Measurements from ENCODE around the gene SNRNP200.
"Not testable (repeated sequence)": the region's sequence is repeated elsewhere in the genome, so short reads cannot be mapped to it uniquely, and the experiment has no call there.

The SNRNP200 gene

GRCh38 chr2:96325041-96325883 lies 19.9 kb upstream of the SNRNP200 start, which contains the start of gene ITPRIPL1:
Gene ITPRIPL1 (plus strand): TSS chr2:96325317. CDS start chr2:96325840, 523 bp downstream.
- no peak for DNase-seq (ENCODE audit: low read depth, low spot score)

- no peak for DNase-seq (ENCODE audit: low read depth, low spot score)
These were observed 19.3 kb upstream of the SNRNP200 start for GRCh38 chr2:96324721-96325040.

- no peak for DNase-seq (ENCODE audit: low read depth, low spot score)
These were observed 18.5 kb upstream of the SNRNP200 start for GRCh38 chr2:96323849-96324248.

GRCh38 chr2:96320728-96321622 lies 15.6 kb upstream of the SNRNP200 start:
- DNase-seq (ENCODE audit: low read depth, low spot score): no peak

GRCh38 chr2:96320326-96320725 lies 15.0 kb upstream of the SNRNP200 start:
- DNase-seq (ENCODE audit: low read depth, low spot score): no peak

- DNase-seq (ENCODE audit: low read depth, low spot score): no peak
These were observed 14.1 kb upstream of the SNRNP200 start for GRCh38 chr2:96319396-96319795.

GRCh38 chr2:96318723-96319122 lies 13.4 kb upstream of the SNRNP200 start:
- DNase-seq (ENCODE audit: low read depth, low spot score): no peak

- DNase-seq (ENCODE audit: low read depth, low spot score): no peak
These were observed 12.2 kb upstream of the SNRNP200 start for GRCh38 chr2:96317584-96317997.

GRCh38 chr2:96316999-96317398 lies 11.7 kb upstream of the SNRNP200 start:
- no peak for DNase-seq (ENCODE audit: low read depth, low spot score)

- DNase-seq (ENCODE audit: low read depth, low spot score): no peak
These were observed 10.2 kb upstream of the SNRNP200 start for GRCh38 chr2:96315400-96316071.

- no peak for DNase-seq (ENCODE audit: low read depth, low spot score)
These were observed 9.7 kb upstream of the SNRNP200 start for GRCh38 chr2:96315005-96315399.

- no peak for DNase-seq (ENCODE audit: low read depth, low spot score)
These were observed 2.9 kb upstream of the SNRNP200 start for GRCh38 chr2:96308248-96308647.

GRCh38 chr2:96306370-96306769 lies 1.0 kb upstream of the SNRNP200 start:
- DNase-seq (ENCODE audit: low read depth, low spot score): no peak

- no peak for DNase-seq (ENCODE audit: low read depth, low spot score)
These were observed 598 bp upstream of the SNRNP200 start for GRCh38 chr2:96305979-96306308.

GRCh38 chr2:96304606-96305005 lies 740 bp downstream of the SNRNP200 start:
- no peak for DNase-seq (ENCODE audit: low read depth, low spot score)

GRCh38 chr2:96301865-96302264 lies 3.5 kb downstream of the SNRNP200 start:
- no peak for DNase-seq (ENCODE audit: low read depth, low spot score)

GRCh38 chr2:96296925-96297324 lies 8.4 kb downstream of the SNRNP200 start:
- DNase-seq (ENCODE audit: low read depth, low spot score): no peak

GRCh38 chr2:96294271-96294670 lies 11.1 kb downstream of the SNRNP200 start:
- DNase-seq (ENCODE audit: low read depth, low spot score): not testable (repeated sequence)

- DNase-seq (ENCODE audit: low read depth, low spot score): no peak
These were observed 13.6 kb downstream of the SNRNP200 start for GRCh38 chr2:96291751-96292150.

GRCh38 chr2:96287273-96287856 lies 18.0 kb downstream of the SNRNP200 start:
- DNase-seq (ENCODE audit: low read depth, low spot score): no peak

GRCh38 chr2:96276787-96277499 lies 28.4 kb downstream of the SNRNP200 start:
- no peak for DNase-seq (ENCODE audit: low read depth, low spot score)
